Stimulated activated CD4-positive, alpha-beta T cell treated with anti-CD3 and anti-CD28 coated beads, TNF-alpha, amount 100 ng/mL, for 4 hours (primary cell): ENCODE results near the gene RUBCN.

Source experiments
- DNase-seq, 3 experiments: peaks; one replicate each; pipeline ENCODE4 v3.0.0-alpha.2; 2020; ENCODE audit warnings: low read depth in 3 of 3

The RUBCN gene

DNA sequence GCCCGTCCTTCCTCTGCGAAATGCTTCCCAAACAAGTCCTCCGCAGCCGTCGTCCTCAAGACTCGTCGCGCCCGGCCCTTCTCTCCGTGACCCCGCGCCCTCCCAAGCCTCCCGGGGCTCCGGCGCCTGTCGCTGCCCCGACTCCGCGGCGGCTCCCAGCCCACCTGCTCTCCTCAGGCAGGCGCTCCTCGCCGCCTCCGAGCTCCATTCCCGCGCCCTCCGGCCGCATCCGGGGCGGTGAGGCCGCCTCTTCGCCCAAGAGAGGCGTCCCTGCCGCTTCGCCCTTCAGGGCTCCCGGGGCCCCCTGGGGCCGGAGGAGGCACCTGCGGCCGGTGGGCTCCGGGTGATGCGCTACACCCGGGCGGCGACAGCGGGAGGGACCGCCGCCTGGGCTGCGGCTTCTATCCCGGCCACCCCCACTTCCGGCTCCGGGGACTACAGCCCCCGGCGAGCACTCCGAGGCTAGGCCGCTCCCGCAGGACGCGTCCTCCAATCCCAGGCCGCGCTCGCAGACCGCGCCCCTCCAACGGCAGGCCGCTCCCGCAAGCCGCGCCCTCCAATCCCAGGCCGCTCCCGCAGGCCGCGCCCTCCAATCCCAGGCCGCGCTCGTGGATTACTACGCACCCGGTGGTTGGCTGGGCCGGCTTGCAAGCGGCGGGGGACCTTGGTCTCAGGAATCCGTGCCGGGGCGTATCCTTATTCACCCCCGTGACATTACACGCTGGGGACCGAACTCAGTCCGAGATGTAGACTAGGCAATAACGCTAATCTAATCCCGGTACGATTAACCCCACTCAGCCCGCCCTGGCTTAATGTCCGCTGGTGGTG lies at the start of gene RUBCN:
Gene RUBCN (minus strand): TSS at position 414 of the 828 bp plus-strand sequence. CDS start 185 bp downstream, at position 229.
- DNase-seq, result peak; percentile 78 to 82 (median 79)

DNA sequence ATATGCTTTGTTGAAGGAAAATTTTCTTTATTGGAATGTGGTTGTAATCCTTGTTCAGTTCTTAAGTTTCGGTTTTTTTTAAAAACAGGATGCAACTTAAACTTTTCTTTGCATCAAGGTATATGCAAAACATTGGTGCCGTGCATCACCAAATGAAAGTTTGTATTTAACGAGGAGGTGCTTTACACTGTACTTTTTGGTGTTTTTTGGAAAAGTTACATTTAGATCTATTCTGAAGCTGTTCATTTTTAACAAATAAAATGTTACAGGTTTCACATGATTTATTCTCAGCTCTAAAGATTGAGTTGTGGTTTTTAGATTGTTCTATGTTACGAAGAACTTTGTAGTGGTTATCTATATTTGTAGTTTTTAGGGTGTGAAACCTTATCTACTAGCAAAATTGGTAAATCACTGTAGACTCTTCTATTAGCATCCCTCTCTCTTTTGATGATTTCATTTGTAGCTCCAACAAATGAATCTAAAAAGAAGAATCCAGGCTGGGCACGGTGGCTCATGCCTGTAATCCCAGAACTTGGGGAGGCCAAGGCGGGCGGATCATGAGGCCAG lies 47.4 kb upstream of the RUBCN start:
- DNase-seq, result no peak

GRCh38 chr3:197782230-197782629 lies 45.5 kb upstream of the RUBCN start:
- DNase-seq, result no peak

DNA sequence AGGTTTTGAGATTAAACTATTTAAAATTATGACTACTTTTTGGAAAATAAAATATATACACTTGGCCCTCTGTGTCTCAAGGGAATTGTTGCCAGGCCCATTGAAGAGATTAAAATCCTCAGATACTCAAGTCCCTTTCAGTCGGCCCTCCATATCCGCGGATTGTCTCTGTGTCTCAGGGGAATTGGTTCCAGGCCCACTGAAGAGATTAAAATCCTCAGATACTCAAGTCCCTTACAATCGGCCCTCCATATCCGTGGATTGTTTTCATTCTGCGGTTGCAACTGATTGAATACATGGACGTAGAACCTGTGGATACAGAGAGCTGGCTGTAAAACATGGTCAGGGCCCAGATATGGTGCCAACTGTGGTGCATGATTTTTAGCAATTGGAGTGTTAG lies 38.6 kb upstream of the RUBCN start:
- DNase-seq, result no peak

DNA sequence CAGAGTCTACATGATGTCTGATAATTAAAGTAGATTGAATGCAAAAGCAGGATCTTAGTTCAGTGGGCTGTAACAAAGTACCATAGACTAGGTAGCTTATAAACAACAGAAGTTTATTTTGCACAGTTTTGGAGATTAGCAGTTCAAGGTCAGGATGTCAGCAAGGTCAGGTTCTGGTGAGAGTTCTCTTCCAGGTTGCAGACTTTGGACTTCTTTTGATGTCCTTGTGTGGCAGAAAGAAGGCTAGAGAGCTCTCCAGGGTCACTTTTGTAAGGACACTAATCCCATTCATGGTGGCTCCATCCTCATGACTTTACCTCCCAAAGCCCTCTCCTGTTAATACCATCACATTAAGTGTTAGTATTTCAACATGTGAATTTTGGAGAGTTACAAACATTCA lies 25.1 kb upstream of the RUBCN start:
- no peak for DNase-seq

GRCh38 chr3:197758512-197758911 lies 21.8 kb upstream of the RUBCN start:
- DNase-seq, result no peak

DNA sequence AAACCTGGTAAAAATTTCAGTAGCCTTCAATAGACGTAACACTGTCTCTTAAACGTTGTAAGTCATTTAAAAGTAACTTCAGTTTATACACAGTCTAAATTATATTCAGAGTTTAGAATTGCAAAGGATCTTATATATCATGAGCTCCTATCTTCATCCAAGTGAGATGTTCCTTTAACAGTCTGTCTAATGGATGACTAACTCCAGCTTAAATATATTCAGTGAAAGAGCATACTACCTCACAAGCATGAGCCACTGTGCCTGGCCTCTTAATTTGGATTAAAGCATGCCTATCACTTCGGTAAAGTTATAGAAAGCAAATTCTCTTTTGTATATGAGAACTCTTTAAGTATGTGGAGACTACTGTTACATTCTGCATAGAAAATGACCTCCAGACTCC lies 20.0 kb upstream of the RUBCN start:
- DNase-seq, result no peak

GRCh38 chr3:197753263-197753662 lies 16.6 kb upstream of the RUBCN start:
- DNase-seq, result no peak

GRCh38 chr3:197752107-197752506 lies 15.4 kb upstream of the RUBCN start:
- DNase-seq, result no peak

- DNase-seq, result no peak
Measured at GRCh38 chr3:197750858-197751737, 14.4 kb upstream of the RUBCN start.

GRCh38 chr3:197750396-197750831 lies 13.7 kb upstream of the RUBCN start:
- peak; percentile 21 to 32 (median 22) for DNase-seq

GRCh38 chr3:197749601-197750395 lies 13.1 kb upstream of the RUBCN start, which contains the start of gene FYTTD1:
FYTTD1 (plus strand) TSS chr3:197749883; CDS start chr3:197749972, 89 bp downstream.
- peak; percentile 77 to 79 (median 79) for DNase-seq

GRCh38 chr3:197749315-197749600 lies 12.6 kb upstream of the RUBCN start:
- DNase-seq, result peak in 1 of 3 experiments; percentile 37

DNA sequence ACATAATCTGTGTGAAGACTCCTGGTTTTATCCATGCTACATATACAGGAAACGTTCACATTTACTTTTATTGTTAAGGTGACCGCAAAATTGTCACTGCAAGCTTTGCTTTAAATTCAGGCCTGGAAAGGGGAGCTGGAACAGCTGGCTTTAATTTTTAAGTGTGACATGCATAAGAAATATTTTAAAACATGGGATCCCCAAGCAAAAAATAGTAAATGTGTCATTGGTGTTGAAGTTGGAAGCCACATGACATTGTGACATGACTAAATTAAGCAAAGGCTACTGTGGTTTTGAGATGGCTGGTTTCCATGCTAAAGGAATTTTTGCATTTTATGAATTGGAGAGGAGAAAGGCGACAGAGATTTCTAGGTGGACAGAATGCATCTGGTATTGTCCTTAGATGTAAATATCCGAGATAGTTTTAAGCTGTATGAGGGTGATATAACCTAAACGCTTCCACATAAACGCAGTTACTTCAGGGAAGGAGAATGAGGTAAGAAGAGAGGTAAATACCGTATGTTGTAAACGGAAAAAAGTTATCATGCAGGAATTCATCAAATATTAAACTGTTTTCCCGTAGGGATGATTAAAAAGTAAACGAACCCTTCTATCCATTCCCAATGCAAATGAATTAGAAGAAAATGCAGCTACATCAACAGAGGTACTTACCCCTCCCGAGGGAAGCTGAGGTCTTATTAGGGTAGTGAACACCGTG lies 12.1 kb upstream of the RUBCN start:
- DNase-seq, result no peak

DNA sequence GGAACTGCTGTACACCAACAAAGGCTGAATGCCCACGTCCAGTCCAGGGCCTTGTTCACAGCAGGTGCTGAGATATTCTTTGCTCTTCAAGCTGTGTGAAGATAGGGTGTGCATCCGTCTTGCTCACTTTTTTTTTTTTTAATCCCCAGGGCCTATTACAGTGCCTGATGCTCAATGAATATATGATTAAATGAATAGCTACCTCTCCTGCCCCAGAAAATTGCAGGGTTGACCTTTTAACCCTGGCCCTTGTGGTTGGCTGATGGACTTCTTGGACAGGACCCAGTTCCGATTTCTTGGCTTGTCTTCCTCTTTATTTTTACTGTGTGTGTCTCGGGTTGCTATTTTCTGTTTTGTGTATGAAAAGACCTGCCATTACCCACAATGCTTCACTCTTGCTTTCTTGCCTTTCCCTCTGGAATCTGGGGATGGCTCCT lies 10.1 kb upstream of the RUBCN start:
- no peak for DNase-seq

- no peak for DNase-seq
Measured at GRCh38 chr3:197746209-197746608, 9.5 kb upstream of the RUBCN start.

- no peak for DNase-seq
Measured at GRCh38 chr3:197742787-197743186, 6.1 kb upstream of the RUBCN start.

GRCh38 chr3:197737749-197738462 lies 1.2 kb upstream of the RUBCN start:
- DNase-seq, result no peak

GRCh38 chr3:197737319-197737649 lies 580 bp upstream of the RUBCN start:
- DNase-seq, result no peak

DNA sequence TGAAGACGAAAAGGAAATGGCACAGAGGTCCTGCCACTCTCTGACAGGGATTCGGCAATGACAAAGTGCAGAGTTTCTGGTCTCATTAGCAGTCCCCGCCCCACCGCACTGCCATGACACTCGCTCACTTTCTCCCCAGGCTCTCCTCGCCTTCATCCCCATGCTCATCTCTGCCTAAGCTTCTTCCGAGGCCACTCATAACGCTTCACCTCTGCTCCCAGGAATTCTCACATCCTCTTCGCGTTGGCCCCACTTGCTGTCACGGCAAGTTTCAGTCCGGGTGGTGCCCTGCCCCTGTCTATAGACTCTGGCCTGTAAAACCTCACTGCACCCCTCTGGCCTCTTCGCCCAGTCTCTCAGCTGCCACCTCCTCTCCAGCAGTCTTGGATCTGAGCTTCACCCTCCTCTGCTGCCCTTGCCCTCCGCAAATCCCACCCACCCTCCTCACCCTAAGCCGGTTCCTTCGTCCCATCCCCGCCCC lies 654 bp downstream of the RUBCN start:
- DNase-seq, result peak in 1 of 3 experiments; percentile 20
